HG03108 (cell line): Measurements from ENCODE around the gene GINM1.

Source experiments
- ATAC-seq: cut with Tn5 transposase; IDR thresholded peaks from one replicate; pipeline ENCODE4 v1.9.1; 2021; ENCODE audit warnings: moderate library complexity; ENCODE audit not compliant: unreplicated experiment

The GINM1 gene

GRCh38 chr6:149592983-149593382 is 26.8 kb downstream of the GINM1 start:
- ATAC-seq: no peak

GRCh38 chr6:149593408-149593807 is 27.2 kb downstream of the GINM1 start:
- no peak for ATAC-seq

- ATAC-seq: no peak
Observed at GRCh38 chr6:149600508-149600907, 34.3 kb downstream of the GINM1 start.

GRCh38 chr6:149608381-149608982 is 42.3 kb downstream of the GINM1 start:
- ATAC-seq: no peak

- ATAC-seq: no peak
Observed at GRCh38 chr6:149614337-149614736, 48.2 kb downstream of the GINM1 start.

GRCh38 chr6:149615805-149616204 is 49.6 kb downstream of the GINM1 start:
- no peak for ATAC-seq

- ATAC-seq: no peak
Observed at GRCh38 chr6:149627672-149628071, 61.5 kb downstream of the GINM1 start.

- ATAC-seq: peak; percentile 62
Observed at GRCh38 chr6:149628875-149629510, 62.8 kb downstream of the GINM1 start.

- ATAC-seq: no peak
Observed at GRCh38 chr6:149634315-149634714, 68.1 kb downstream of the GINM1 start.

GRCh38 chr6:149636124-149636523 is 69.9 kb downstream of the GINM1 start:
- ATAC-seq: no peak
